Colon (tissue), 2 donors: ENCODE measurements around the gene ICAM2.
"Not testable (repeated sequence)": the region's sequence is repeated elsewhere in the genome, so short reads cannot be mapped to it uniquely, and the experiment has no call there.

ENCODE experiments used
- FAIRE-seq: peaks from 2 replicates; lab custom pipeline; 2012; peaks lifted over from hg19 to GRCh38; lab: Jason Lieb, UNC
- donor health status: control.
- donor health status: control.

The ICAM2 gene

GRCh38 chr17:63997341-63998048, 22.9 kb downstream of the ICAM2 start:
- no peak for FAIRE-seq

- no peak for FAIRE-seq
These were observed 23.8 kb downstream of the ICAM2 start for GRCh38 chr17:63996430-63997182.

DNA sequence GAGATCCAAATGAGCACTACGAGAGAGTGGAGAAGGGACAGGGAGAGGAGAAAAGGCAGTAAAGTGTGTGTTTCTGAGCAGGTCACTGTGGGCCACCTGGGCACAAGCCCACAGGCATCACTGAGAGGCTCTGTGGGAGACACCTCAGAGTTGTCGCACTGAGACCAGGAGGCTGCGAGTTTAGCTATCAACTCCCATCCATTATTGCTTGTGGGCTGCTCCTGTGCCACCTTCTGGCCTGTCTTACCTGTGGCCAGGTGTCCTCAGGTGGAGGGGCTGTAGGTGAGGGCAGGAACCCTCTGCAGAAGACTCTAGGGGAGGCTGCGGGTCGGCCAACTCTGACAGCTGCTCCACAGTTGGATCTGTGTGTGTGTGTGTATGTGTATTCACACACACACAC, 24.8 kb downstream of the ICAM2 start:
- FAIRE-seq: no peak

- FAIRE-seq: no peak
These were observed 27.0 kb downstream of the ICAM2 start for GRCh38 chr17:63993368-63993985.

GRCh38 chr17:63991611-63992010, 28.8 kb downstream of the ICAM2 start:
- no peak for FAIRE-seq

DNA sequence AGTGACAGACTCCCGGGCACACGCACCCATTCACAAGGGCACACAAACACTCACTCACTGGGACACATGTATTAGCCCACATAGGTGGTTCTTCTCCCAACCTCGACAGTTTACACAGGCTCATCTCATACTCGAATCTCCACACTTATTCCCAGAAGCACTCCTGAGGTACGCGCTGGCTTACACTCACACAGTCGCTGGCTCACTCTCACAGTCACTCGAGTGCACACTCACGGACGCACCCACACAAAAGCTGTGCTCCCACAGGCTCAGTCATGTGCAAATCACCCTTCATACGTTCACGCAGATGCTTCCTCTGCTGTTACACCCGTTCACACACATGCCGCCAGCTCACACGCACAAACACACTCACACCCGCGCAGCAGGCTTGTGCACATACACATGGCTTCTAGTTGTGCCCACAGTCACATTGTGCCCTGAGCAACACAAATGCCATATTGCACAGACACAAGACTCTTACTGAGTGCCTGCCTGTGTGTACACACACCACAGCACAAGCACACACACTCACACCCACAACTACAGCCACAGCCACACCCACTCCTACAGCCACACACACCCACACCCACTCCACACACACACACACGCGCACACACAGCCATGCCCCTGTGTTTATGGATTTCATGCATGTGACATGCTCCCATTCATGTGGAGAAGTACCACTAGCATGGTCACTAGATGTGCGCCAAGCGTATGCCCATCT, 30.6 kb downstream of the ICAM2 start:
- no peak for FAIRE-seq

DNA sequence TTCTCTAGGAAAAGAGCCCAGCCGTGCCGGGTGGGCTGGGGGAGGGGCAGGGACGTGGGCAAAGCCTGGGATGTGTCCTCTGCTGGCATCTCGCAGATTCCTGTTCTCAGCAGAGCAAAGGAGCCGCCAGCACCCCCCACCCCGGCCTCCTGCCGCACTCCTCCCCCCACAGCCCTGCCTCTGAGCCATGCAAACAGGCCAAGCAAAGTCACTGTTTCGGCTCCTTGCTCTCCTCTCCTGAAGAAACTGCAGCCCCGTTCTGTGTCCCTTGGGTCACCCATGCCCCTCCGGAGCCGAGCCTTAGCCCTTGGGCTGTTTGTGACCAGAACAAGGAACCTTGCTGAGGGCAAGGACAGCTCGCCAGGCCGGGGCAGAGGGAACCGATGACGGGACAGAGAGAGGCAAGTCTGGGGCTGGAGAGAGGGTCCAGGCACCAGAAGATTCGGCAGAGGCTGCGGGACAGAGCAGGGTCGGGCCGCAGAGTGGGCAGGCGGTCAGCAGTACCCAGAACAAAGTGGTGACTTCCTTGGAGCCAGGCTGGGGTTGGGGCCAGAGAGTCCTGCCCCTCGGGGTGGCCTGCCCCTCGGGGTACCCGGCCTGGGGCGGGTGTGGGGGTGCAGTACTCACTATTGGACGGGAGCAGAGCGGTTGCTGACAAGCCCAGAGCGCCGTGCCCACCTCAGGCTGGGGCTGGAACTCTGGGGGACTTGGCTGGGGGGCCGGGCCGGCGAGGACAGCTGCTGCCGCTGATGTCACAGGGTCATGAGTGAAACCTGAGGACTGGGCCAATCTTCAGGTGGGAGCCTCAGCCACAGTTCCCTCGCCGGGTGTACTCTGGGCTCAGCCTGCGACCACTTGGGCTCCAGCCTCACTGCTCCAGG, 31.5 kb downstream of the ICAM2 start:
- FAIRE-seq: no peak

DNA sequence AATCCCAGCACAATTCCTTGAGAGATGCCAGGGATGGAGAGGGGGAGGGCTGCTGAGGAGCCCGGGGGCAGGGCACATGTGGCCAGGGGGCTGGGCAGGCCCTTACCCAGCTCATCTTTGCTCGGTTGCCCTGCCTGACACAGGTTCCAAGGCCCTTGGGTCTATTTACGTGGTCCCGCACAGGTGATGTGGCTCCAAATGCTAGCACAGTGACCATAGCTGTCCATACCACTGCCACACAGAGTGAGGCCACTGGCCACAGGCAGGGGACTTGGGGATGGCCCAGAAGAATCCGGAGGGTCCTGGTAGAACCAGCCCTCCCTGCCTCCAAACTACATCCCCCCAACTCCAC, 32.3 kb downstream of the ICAM2 start:
- FAIRE-seq: no peak

GRCh38 chr17:63987221-63988126, 33.0 kb downstream of the ICAM2 start:
- no peak for FAIRE-seq

- FAIRE-seq: no peak
These were observed 33.6 kb downstream of the ICAM2 start for GRCh38 chr17:63986821-63987220.

- no peak for FAIRE-seq
These were observed 34.9 kb downstream of the ICAM2 start for GRCh38 chr17:63985387-63986140.

GRCh38 chr17:63984651-63985386, 35.6 kb downstream of the ICAM2 start:
- no peak for FAIRE-seq

- no peak for FAIRE-seq
These were observed 36.2 kb downstream of the ICAM2 start for GRCh38 chr17:63984236-63984635.

DNA sequence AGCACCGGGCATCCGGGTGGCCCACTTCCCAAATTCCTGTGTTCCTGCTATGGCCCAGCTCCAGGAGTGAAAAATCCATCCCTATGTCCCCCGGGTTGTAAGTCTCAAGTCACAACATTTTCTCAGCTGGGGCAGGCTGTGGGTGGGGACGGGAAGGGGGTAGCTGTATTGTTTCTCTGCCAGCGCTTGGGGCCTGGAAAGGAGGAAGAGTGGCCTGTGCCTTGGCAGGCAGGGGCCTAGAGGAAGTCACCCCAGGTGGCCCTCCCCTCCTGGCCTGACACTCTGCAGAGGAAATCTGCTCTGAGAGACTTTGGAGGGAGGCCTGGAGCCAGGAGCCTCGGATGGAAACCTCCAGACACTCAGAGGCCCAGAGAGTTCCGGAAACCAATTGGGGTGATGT, 37.1 kb downstream of the ICAM2 start:
- FAIRE-seq: no peak

DNA sequence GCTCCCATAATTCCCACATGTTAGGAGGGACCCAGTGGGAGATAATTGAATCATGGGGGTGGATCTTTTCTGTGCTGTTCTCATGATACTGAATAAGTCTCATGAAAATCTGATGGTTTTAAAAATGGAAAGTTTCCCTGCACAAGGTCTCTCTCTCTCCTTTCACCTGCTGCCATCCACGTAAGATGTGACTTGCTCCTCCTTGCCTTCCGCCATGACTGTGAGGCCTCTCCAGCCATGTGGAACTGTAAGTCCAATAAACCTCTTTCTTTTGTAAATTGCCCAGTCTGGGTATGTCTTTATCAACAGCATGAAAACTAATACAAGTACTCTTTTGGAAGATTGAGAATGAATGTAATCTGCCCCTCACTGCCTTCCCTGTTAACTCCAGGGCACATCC, 37.8 kb downstream of the ICAM2 start:
- FAIRE-seq: not testable (repeated sequence)

DNA sequence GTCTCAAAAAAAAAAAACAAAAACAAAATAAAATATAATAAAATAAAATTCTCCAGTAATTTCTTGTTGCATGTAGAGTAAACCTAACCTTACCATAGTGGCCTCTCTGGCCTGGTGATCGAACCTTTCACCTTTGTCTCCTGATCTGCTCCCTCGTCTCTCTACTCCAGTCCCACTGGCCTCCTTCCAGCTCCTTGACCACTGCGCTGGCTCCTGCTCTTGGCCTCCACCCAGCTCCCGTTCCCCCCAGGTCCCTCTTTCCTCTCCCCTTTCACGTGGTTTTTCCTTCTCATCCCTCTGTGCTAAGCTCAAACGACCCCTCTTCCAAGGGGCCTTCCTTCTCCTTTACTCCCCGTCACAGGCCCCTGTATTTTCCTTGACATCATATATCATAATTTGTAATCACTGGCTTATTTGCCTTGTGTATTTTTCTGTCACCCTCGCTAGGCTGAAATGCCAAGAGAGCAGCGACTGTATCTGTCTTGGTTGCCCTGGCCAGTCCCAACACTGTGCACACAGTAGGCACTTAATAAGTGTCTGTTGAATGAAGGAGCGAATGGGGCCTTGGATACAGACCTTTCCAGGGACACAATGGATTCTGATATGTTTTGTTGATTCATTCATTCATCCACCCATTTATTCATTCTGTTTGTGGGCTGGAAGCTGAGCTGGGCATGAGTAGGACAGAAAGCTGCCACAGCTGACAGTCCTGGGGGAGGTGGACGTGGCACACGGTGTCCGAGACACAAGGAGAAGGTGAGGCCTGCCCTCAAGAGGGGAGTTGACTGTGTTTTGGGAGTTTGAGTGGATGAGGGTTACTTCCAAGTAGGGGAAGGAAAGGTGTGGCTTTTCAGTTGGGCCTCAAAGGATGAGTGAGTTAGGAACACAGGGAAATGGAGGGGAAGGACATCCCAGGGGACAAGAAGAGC, 41.9 kb downstream of the ICAM2 start:
- FAIRE-seq: no peak

DNA sequence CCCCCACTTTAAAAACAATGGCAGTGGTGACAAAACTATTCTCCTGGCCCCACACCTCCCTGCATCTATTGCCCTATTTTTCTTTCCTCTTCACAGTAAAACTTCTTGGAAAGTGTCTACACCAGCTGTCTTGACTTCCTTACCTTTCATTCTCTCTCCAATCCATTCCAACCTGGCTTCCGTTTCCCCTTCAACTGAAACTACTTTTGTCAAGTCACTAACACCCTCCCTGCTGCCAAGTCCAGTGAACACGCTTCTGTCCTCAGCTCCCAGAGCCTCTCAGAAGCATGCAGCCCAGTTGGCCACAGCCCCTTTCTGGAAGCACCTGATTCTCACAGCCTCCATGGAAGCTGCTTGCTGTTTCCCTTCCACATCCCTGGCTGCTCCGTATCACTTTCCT, 43.7 kb downstream of the ICAM2 start:
- FAIRE-seq: no peak

GRCh38 chr17:63975541-63976092, 44.8 kb downstream of the ICAM2 start:
- no peak for FAIRE-seq
